ENCODE measurements around the gene IRF7.

The IRF7 gene

GRCh38 chr11:614021-614622, 1.6 kb downstream of the IRF7 start:
- Histone ChIP-seq H3K36me3 (ENCODE audit: control insufficient read depth, insufficient read depth, low read length) (peaks cover 38% of the 10 kb centered on the region), H3K4me1 (ENCODE audit: control insufficient read depth, insufficient read depth, low read length, poor library complexity, severe bottlenecking) (peaks cover 22% of the 10 kb centered on the region), H3K9me3 (ENCODE audit: control insufficient read depth, low read length) (no peaks in the 10 kb centered on the region), H3K4me3 (ENCODE audit: insufficient read depth, low read depth, low read length, poor library complexity, severe bottlenecking) (peak overlapping the region; percentile 79), H3K27me3 (replicated peaks; ENCODE audit: control insufficient read depth, insufficient read depth, low read length, poor library complexity, severe bottlenecking) (no peaks in the 10 kb centered on the region), H3K27ac (ENCODE audit: insufficient read depth, low read length, poor library complexity, severe bottlenecking) (peak overlapping the region; percentile 63)
- DNase-seq, result no peak

GRCh38 chr11:613369-613968, 2.3 kb downstream of the IRF7 start:
- Histone ChIP-seq H3K9me3 (ENCODE audit: control insufficient read depth, low read length) (no peaks in the 10 kb centered on the region), H3K4me1 (ENCODE audit: control insufficient read depth, insufficient read depth, low read length, poor library complexity, severe bottlenecking) (peaks cover 22% of the 10 kb centered on the region), H3K27ac (ENCODE audit: insufficient read depth, low read length, poor library complexity, severe bottlenecking) (peak overlapping the region; percentile 63), H3K4me3 (ENCODE audit: insufficient read depth, low read depth, low read length, poor library complexity, severe bottlenecking) (peak overlapping the region; percentile 79), H3K27me3 (replicated peaks; ENCODE audit: control insufficient read depth, insufficient read depth, low read length, poor library complexity, severe bottlenecking) (no peaks in the 10 kb centered on the region), H3K36me3 (ENCODE audit: control insufficient read depth, insufficient read depth, low read length) (peaks cover 44% of the 10 kb centered on the region)
- DNase-seq, result peak; percentile 79 to 87 (median 85)

GRCh38 chr11:612961-613300, 2.8 kb downstream of the IRF7 start:
- Histone ChIP-seq H3K9me3 (ENCODE audit: control insufficient read depth, low read length) (no peaks in the 10 kb centered on the region), H3K27ac (ENCODE audit: insufficient read depth, low read length, poor library complexity, severe bottlenecking) (peak overlapping the region; percentile 62), H3K4me3 (ENCODE audit: insufficient read depth, low read depth, low read length, poor library complexity, severe bottlenecking) (no peak overlapping the region), H3K36me3 (ENCODE audit: control insufficient read depth, insufficient read depth, low read length) (peaks cover 49% of the 10 kb centered on the region), H3K27me3 (replicated peaks; ENCODE audit: control insufficient read depth, insufficient read depth, low read length, poor library complexity, severe bottlenecking) (no peaks in the 10 kb centered on the region), H3K4me1 (ENCODE audit: control insufficient read depth, insufficient read depth, low read length, poor library complexity, severe bottlenecking) (peaks cover 22% of the 10 kb centered on the region)
- DNase-seq, result no peak

DNA sequence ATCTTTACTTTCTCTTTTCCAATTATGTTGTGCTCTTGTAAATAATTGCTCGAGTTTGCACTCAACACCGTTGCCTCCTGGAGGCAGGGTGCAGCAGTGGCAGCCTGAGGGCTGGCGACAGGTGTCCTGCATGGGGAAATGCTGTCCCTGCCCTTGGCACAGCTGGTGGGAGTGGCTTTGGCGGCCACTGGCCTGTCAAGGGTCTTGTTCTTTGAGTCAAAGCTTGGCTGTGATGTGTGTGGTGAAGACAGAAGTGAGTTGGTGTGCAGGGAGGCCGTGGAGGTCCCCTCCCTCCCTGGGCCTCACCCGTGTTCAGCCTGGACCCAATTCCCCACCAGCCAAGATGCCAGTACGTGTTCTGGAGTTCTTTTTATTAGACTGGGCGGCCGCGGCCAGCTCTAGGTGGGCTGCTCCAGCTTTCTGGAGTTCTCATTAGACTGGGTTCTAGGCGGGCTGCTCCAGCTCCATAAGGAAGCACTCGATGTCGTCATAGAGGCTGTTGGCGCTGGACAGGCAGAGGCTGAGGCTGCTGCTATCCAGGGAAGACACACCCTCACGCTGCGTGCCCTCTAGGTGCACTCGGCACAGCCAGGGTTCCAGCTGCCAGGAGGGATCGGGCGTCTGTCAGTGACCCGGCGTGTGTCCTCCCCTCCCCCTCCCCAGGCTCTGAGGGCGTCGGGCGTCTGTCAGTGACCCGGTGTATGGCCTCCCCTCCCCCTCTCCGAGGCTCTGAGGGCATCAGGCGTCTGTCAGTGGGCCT, 3.4 kb downstream of the IRF7 start:
- Histone ChIP-seq H3K9me3 (ENCODE audit: control insufficient read depth, low read length) (no peaks in the 10 kb centered on the region), H3K27me3 (replicated peaks; ENCODE audit: control insufficient read depth, insufficient read depth, low read length, poor library complexity, severe bottlenecking) (no peaks in the 10 kb centered on the region), H3K36me3 (ENCODE audit: control insufficient read depth, insufficient read depth, low read length) (peaks cover 55% of the 10 kb centered on the region), H3K4me3 (ENCODE audit: insufficient read depth, low read depth, low read length, poor library complexity, severe bottlenecking) (no peak overlapping the region), H3K4me1 (ENCODE audit: control insufficient read depth, insufficient read depth, low read length, poor library complexity, severe bottlenecking) (peaks cover 22% of the 10 kb centered on the region), H3K27ac (ENCODE audit: insufficient read depth, low read length, poor library complexity, severe bottlenecking) (peak overlapping the region; percentile 62)
- no peak for DNase-seq

- Histone ChIP-seq H3K27me3 (replicated peaks; ENCODE audit: control insufficient read depth, insufficient read depth, low read length, poor library complexity, severe bottlenecking) (no peaks in the 10 kb centered on the region), H3K4me1 (ENCODE audit: control insufficient read depth, insufficient read depth, low read length, poor library complexity, severe bottlenecking) (peaks cover 22% of the 10 kb centered on the region), H3K27ac (ENCODE audit: insufficient read depth, low read length, poor library complexity, severe bottlenecking) (no peak overlapping the region), H3K4me3 (ENCODE audit: insufficient read depth, low read depth, low read length, poor library complexity, severe bottlenecking) (no peak overlapping the region), H3K36me3 (ENCODE audit: control insufficient read depth, insufficient read depth, low read length) (peaks cover 66% of the 10 kb centered on the region), H3K9me3 (ENCODE audit: control insufficient read depth, low read length) (no peaks in the 10 kb centered on the region)
- DNase-seq, result no peak
Measured at GRCh38 chr11:611001-611996, 4.5 kb downstream of the IRF7 start.

- H3K4me3 ChIP-seq (ENCODE audit: insufficient read depth, low read depth, low read length, poor library complexity, severe bottlenecking), result no peak overlapping the region
- H3K36me3 ChIP-seq (ENCODE audit: control insufficient read depth, insufficient read depth, low read length), result peaks cover 76% of the 10 kb centered on the region
- peaks cover 22% of the 10 kb centered on the region for H3K4me1 ChIP-seq (ENCODE audit: control insufficient read depth, insufficient read depth, low read length, poor library complexity, severe bottlenecking)
- H3K9me3 ChIP-seq (ENCODE audit: control insufficient read depth, low read length), result no peaks in the 10 kb centered on the region
- no peaks in the 10 kb centered on the region for H3K27me3 ChIP-seq (replicated peaks; ENCODE audit: control insufficient read depth, insufficient read depth, low read length, poor library complexity, severe bottlenecking)
- no peak for DNase-seq
- H3K27ac ChIP-seq (ENCODE audit: insufficient read depth, low read length, poor library complexity, severe bottlenecking), result no peak overlapping the region
Measured at GRCh38 chr11:610146-610801, 5.5 kb downstream of the IRF7 start.

GRCh38 chr11:609341-609811, 6.4 kb downstream of the IRF7 start:
- H3K27ac ChIP-seq (ENCODE audit: insufficient read depth, low read length, poor library complexity, severe bottlenecking), result no peak overlapping the region
- DNase-seq, result no peak
- peaks cover 85% of the 10 kb centered on the region for H3K36me3 ChIP-seq (ENCODE audit: control insufficient read depth, insufficient read depth, low read length)

DNA sequence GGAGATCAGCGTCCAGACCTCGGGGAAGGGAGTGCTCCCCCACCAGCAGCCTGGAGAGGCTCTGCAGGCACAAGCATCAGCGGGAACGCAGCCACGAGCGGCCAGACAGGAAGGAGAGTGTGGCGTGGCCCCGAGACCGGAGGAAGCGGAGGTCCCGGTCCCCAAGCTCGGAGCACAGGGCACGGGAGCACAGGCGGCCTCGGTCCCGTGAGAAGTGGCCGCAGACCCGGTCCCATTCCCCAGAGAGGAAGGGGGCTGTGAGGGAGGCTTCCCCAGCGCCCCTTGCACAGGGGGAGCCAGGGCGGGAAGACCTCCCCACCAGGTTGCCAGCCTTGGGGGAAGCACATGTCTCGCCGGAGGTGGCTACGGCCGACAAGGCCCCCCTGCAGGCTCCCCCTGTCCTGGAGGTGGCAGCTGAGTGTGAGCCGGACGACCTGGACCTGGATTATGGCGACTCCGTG, 6.9 kb downstream of the IRF7 start:
- peaks cover 91% of the 10 kb centered on the region for H3K36me3 ChIP-seq (ENCODE audit: control insufficient read depth, insufficient read depth, low read length)
- no peaks in the 10 kb centered on the region for H3K27me3 ChIP-seq (replicated peaks; ENCODE audit: control insufficient read depth, insufficient read depth, low read length, poor library complexity, severe bottlenecking)
- H3K27ac ChIP-seq (ENCODE audit: insufficient read depth, low read length, poor library complexity, severe bottlenecking), result no peak overlapping the region
- no peak overlapping the region for H3K4me3 ChIP-seq (ENCODE audit: insufficient read depth, low read depth, low read length, poor library complexity, severe bottlenecking)
- H3K4me1 ChIP-seq (ENCODE audit: control insufficient read depth, insufficient read depth, low read length, poor library complexity, severe bottlenecking), result peaks cover 9% of the 10 kb centered on the region
- no peaks in the 10 kb centered on the region for H3K9me3 ChIP-seq (ENCODE audit: control insufficient read depth, low read length)
- no peak for DNase-seq

More at GRCh38 chr11:609341-609811, 6.4 kb downstream of the IRF7 start:
- Histone ChIP-seq H3K4me1 (ENCODE audit: control insufficient read depth, insufficient read depth, low read length, poor library complexity, severe bottlenecking) (peaks cover 14% of the 10 kb centered on the region), H3K9me3 (ENCODE audit: control insufficient read depth, low read length) (no peaks in the 10 kb centered on the region), H3K4me3 (ENCODE audit: insufficient read depth, low read depth, low read length, poor library complexity, severe bottlenecking) (no peak overlapping the region), H3K27me3 (replicated peaks; ENCODE audit: control insufficient read depth, insufficient read depth, low read length, poor library complexity, severe bottlenecking) (no peaks in the 10 kb centered on the region)

DNA sequence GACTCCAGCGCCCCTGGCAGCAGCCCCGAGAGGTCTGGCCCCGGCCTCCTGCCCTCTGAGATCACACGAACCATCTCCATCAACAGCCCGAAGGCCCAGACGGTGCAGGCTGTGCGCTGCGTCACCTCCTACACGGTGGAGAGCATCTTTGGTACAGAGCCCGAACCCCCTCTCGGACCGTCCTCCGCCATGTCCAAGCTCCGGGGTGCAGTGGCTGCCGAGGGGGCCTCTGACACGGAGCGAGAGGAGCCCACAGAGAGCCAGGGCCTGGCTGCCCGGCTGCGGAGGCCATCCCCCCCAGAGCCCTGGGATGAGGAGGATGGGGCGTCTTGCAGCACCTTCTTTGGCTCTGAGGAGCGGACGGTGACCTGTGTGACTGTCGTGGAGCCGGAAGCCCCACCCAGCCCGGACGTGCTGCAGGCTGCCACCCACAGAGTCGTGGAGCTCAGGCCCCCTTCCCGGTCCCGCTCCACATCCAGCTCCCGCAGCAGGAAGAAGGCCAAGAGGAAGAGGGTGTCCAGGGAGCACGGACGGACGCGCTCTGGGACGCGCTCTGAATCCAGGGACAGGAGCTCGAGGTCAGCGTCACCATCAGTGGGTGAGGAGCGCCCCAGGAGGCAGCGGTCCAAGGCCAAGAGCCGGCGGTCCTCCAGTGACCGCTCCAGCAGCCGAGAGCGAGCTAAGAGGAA, 7.6 kb downstream of the IRF7 start:
- Histone ChIP-seq H3K27me3 (replicated peaks; ENCODE audit: control insufficient read depth, insufficient read depth, low read length, poor library complexity, severe bottlenecking) (no peaks in the 10 kb centered on the region), H3K4me3 (ENCODE audit: insufficient read depth, low read depth, low read length, poor library complexity, severe bottlenecking) (no peak overlapping the region), H3K36me3 (ENCODE audit: control insufficient read depth, insufficient read depth, low read length) (peaks cover 95% of the 10 kb centered on the region), H3K27ac (ENCODE audit: insufficient read depth, low read length, poor library complexity, severe bottlenecking) (no peak overlapping the region), H3K9me3 (ENCODE audit: control insufficient read depth, low read length) (no peaks in the 10 kb centered on the region), H3K4me1 (ENCODE audit: control insufficient read depth, insufficient read depth, low read length, poor library complexity, severe bottlenecking) (peaks cover 3% of the 10 kb centered on the region)
- DNase-seq, result no peak
